ENCODE data around the gene DNAJC5G. TPM values are rescaled to one million over a fixed set of nuclear protein-coding genes. Genes with fewer than 3 reads are reported as not detected.

Gene DNAJC5G
- total and polyA plus RNA-seq, 2 of the 13 experiments (the other 11 are each of a cell fraction or from before 2014, with no cell fraction given), result 0.05 TPM; not detected in 1

DNA sequence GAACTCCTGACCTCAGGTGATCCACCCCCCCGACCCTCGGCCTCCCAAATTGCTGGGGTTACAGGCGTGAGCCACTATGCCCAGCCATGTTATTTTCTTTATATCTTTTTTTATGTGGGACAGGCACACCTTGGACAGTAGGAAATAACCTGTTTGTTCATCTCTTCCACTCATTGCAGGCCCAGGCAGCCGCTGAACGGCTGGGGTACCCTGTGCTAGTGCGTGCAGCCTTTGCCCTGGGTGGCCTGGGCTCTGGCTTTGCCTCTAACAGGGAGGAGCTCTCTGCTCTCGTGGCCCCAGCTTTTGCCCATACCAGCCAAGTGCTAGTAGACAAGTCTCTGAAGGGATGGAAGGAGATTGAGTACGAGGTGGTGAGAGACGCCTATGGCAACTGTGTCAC lies 49.7 kb upstream of the DNAJC5G start:
- CTCF ChIA-PET (ENCODE audit: low intra/inter-chr PET ratio, low total read pairs), result no interaction called here

More for the DNA sequence above, 49.7 kb upstream of the DNAJC5G start:
- H2AFZ ChIP-seq (ENCODE audit: low read length), result no peak overlapping the region
- H3K4me3 ChIP-seq (replicated peaks in 1 of 3; ENCODE audit: insufficient read depth in 1 of 3, low read depth in 2 of 3, low read length in 3 of 3), result no peak overlapping the region
- no TSS peak for BruUV-seq (replicated peaks)
- H3K27me3 ChIP-seq (ENCODE audit: control insufficient read depth in 1 of 2, insufficient read depth in 2 of 2, low read length in 2 of 2), result no peaks in the 10 kb centered on the region
- H3K4me2 ChIP-seq (ENCODE audit: low read depth, low read length), result no peak overlapping the region
- H3K79me2 ChIP-seq (ENCODE audit: insufficient read depth, low read length), result no peaks in the 10 kb centered on the region
- WGBS (ENCODE audit: low lambda C conversion rate), result 95% methylated on average over 9 of the region's 9 CpGs
- FAIRE-seq (no peak), DNase-seq (ENCODE audit: low spot score) (no peak), ATAC-seq (no peak)
- peaks cover 9% of the 10 kb centered on the region; the same call in 1 of the 2 replicates for H3K4me1 ChIP-seq (ENCODE audit: insufficient read depth, low read length)
- intact Hi-C loops (cut with micrococcal nuclease; ENCODE audit: unreplicated experiment), result no loop called here
- no peaks in the 10 kb centered on the region for H4K20me1 ChIP-seq (ENCODE audit: insufficient read depth, low read length)
- in situ Hi-C loops (cut with HindIII; ENCODE audit: extremely low pct_ligation_motif_present, low pct_unique_long_range_greater_than_20kb), result no loop called here
- no peak for TF ChIP-seq ZNF143 (CRISPR knock-in tag; IDR thresholded peaks at IDR 0.05)
- no peak for TF ChIP-seq TBX2 (CRISPR knock-in tag; IDR thresholded peaks at IDR 0.05; ENCODE audit: borderline replicate concordance)
- TF ChIP-seq SMARCC2 (IDR thresholded peaks at IDR 0.05), result no peak
- TF ChIP-seq, protein P1, sequence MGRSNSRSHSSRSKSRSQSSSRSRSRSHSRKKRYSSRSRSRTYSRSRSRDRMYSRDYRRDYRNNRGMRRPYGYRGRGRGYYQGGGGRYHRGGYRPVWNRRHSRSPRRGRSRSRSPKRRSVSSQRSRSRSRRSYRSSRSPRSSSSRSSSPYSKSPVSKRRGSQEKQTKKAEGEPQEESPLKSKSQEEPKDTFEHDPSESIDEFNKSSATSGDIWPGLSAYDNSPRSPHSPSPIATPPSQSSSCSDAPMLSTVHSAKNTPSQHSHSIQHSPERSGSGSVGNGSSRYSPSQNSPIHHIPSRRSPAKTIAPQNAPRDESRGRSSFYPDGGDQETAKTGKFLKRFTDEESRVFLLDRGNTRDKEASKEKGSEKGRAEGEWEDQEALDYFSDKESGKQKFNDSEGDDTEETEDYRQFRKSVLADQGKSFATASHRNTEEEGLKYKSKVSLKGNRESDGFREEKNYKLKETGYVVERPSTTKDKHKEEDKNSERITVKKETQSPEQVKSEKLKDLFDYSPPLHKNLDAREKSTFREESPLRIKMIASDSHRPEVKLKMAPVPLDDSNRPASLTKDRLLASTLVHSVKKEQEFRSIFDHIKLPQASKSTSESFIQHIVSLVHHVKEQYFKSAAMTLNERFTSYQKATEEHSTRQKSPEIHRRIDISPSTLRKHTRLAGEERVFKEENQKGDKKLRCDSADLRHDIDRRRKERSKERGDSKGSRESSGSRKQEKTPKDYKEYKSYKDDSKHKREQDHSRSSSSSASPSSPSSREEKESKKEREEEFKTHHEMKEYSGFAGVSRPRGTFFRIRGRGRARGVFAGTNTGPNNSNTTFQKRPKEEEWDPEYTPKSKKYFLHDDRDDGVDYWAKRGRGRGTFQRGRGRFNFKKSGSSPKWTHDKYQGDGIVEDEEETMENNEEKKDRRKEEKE (IDR thresholded peaks at IDR 0.05), result no peak
- TF ChIP-seq ZEB1 (IDR thresholded peaks at IDR 0.05; ENCODE audit: insufficient replicate concordance, low read depth), result no peak
- no peak for TF ChIP-seq PCBP2 (optimal IDR thresholded peaks at IDR 0.05; ENCODE audit: low read depth, low read length, poor library complexity, severe bottlenecking)
- TF ChIP-seq RAD51 (IDR thresholded peaks at IDR 0.05; ENCODE audit: borderline replicate concordance), result no peak
- TF ChIP-seq ZNF747 (CRISPR knock-in tag; IDR thresholded peaks at IDR 0.05; ENCODE audit: borderline replicate concordance), result no peak
- no peak for TF ChIP-seq ZNF33A (CRISPR knock-in tag; IDR thresholded peaks at IDR 0.05; ENCODE audit: borderline replicate concordance)
- no peak for TF ChIP-seq ZKSCAN1 (IDR thresholded peaks at IDR 0.05; ENCODE audit: low read length)
- TF ChIP-seq HNRNPK (IDR thresholded peaks at IDR 0.05; ENCODE audit: low read depth, low read length, poor library complexity, severe bottlenecking), result no peak
- no peak for TF ChIP-seq ZSCAN9 (CRISPR knock-in tag; IDR thresholded peaks at IDR 0.05; ENCODE audit: borderline replicate concordance)
- TF ChIP-seq ZNF788 (CRISPR knock-in tag; IDR thresholded peaks at IDR 0.05; ENCODE audit: borderline replicate concordance), result no peak
- no peak overlapping the region for H3K27ac ChIP-seq (ENCODE audit: extremely low read length, insufficient read depth, low read length)
- H3K9ac ChIP-seq (ENCODE audit: insufficient read depth, low read depth, low read length), result no peak overlapping the region
- POLR2A ChIA-PET, result no interaction called here
- no peaks in the 10 kb centered on the region for H3K9me3 ChIP-seq (ENCODE audit: low read length)
- H3K36me3 ChIP-seq (replicated peaks in 1 of 2; ENCODE audit: control insufficient read depth in 1 of 2, insufficient read depth in 2 of 2, low read length in 2 of 2), result peaks cover 52 to 75% of the 10 kb centered on the region in 2 experiments
